ENCODE measurements around the gene TXNDC8.
"Not testable (repeated sequence)": the region's sequence is repeated elsewhere in the genome, so short reads cannot be mapped to it uniquely, and the experiment has no call there.

The TXNDC8 gene

GRCh38 chr9:110337727-110338126 is at the start of gene TXNDC8:
TSS of gene TXNDC8 (minus strand) at chr9:110337863.
- DNase-seq, result no peak

GRCh38 chr9:110383491-110383890 is 45.8 kb upstream of the TXNDC8 start:
- no peak for DNase-seq

GRCh38 chr9:110382731-110383130 is 45.1 kb upstream of the TXNDC8 start:
- DNase-seq, result no peak

- no peak for DNase-seq
These were observed 33.8 kb upstream of the TXNDC8 start for GRCh38 chr9:110371411-110372007.

- DNase-seq, result no peak
These were observed 32.7 kb upstream of the TXNDC8 start for GRCh38 chr9:110370315-110370714.

GRCh38 chr9:110364451-110364850 is 26.8 kb upstream of the TXNDC8 start:
- DNase-seq, result no peak

GRCh38 chr9:110358992-110359391 is 21.3 kb upstream of the TXNDC8 start:
- not testable (repeated sequence) for DNase-seq

GRCh38 chr9:110357505-110357904 is 19.8 kb upstream of the TXNDC8 start:
- no peak for DNase-seq

GRCh38 chr9:110356639-110357395 is 19.2 kb upstream of the TXNDC8 start:
- no peak for DNase-seq

GRCh38 chr9:110355911-110356310 is 18.2 kb upstream of the TXNDC8 start:
- DNase-seq, result no peak

- peak; percentile 31 for DNase-seq
These were observed 13.4 kb upstream of the TXNDC8 start for GRCh38 chr9:110351009-110351467.

- no peak for DNase-seq
These were observed 8.7 kb upstream of the TXNDC8 start for GRCh38 chr9:110346325-110346724.

GRCh38 chr9:110344821-110345220 is 7.2 kb upstream of the TXNDC8 start:
- DNase-seq, result no peak

- no peak for DNase-seq
These were observed 5.9 kb upstream of the TXNDC8 start for GRCh38 chr9:110343551-110343950.

- DNase-seq, result no peak
These were observed 2.6 kb upstream of the TXNDC8 start for GRCh38 chr9:110340306-110340705.

- DNase-seq, result no peak
These were observed 480 bp upstream of the TXNDC8 start for GRCh38 chr9:110338143-110338542.

GRCh38 chr9:110336363-110336762 is 1.3 kb downstream of the TXNDC8 start:
- no peak for DNase-seq

GRCh38 chr9:110334871-110335270 is 2.8 kb downstream of the TXNDC8 start:
- no peak for DNase-seq

GRCh38 chr9:110334183-110334582 is 3.5 kb downstream of the TXNDC8 start:
- no peak for DNase-seq

- no peak for DNase-seq
These were observed 4.9 kb downstream of the TXNDC8 start for GRCh38 chr9:110332766-110333165.

- no peak for DNase-seq
These were observed 7.1 kb downstream of the TXNDC8 start for GRCh38 chr9:110330484-110331105.

GRCh38 chr9:110329639-110330230 is 7.9 kb downstream of the TXNDC8 start:
- no peak for DNase-seq

- DNase-seq, result no peak
These were observed 8.9 kb downstream of the TXNDC8 start for GRCh38 chr9:110328763-110329162.

- DNase-seq, result no peak
These were observed 9.9 kb downstream of the TXNDC8 start for GRCh38 chr9:110327716-110328115.

Measured in T1000 (cell line).